ENCODE measurements around the gene RDX. TPM values are rescaled to one million over a fixed set of nuclear protein-coding genes. Genes with fewer than 3 reads are reported as not detected.

Gene RDX
- total and polyA plus RNA-seq, 10 of the 15 experiments (the other 5 are each of a cell fraction or from before 2014, with no cell fraction given), result 24.6 to 62.2 (median 47.8) TPM

GRCh38 chr11:110295086-110295485 lies 1.3 kb downstream of the RDX start:
- in situ Hi-C loops (cut with MboI) (no loop called here), intact Hi-C loops (cut with micrococcal nuclease; ENCODE audit: unreplicated experiment) (loop anchor here (1.0 to 10.0 kb wide), 3 partner anchors 33 to 140 kb away; no protein-coding TSS in a partner anchor)
- Histone ChIP-seq H3K9ac (ENCODE audit: control insufficient read depth, insufficient read depth, low read length) (peak overlapping the region; percentile 99), H3K27me3 (replicated peaks in 1 of 2; ENCODE audit: control insufficient read depth in 2 of 2, insufficient read depth in 2 of 2, low read length in 1 of 2) (no peaks in the 10 kb centered on the region), H3K27ac (ENCODE audit: control insufficient read depth, insufficient read depth) (peak overlapping the region; percentile 94), H2AFZ (ENCODE audit: control insufficient read depth, low read depth, low read length) (no peak overlapping the region), H3K4me2 (ENCODE audit: control insufficient read depth, insufficient read depth) (peak overlapping the region; percentile 85), H3K79me2 (ENCODE audit: control insufficient read depth, insufficient read depth, low read length) (peaks cover 60% of the 10 kb centered on the region), H3K4me1 (ENCODE audit: control insufficient read depth, insufficient read depth, low read length) (no peaks in the 10 kb centered on the region), H3K9me3 (replicated peaks; ENCODE audit: control insufficient read depth, insufficient read depth, low read length) (no peaks in the 10 kb centered on the region), H3K36me3 (ENCODE audit: control insufficient read depth in 2 of 2, insufficient read depth in 2 of 2, low read length in 1 of 2) (no peaks in the 10 kb centered on the region), H4K20me1 (ENCODE audit: control insufficient read depth, insufficient read depth) (no peaks in the 10 kb centered on the region), H3K4me3 (peak overlapping the region; percentile 98)
- no peak for TF ChIP-seq NR2F1 (conservative IDR thresholded peaks at IDR 0.05)
- no peak for TF ChIP-seq ZZZ3 (IDR thresholded peaks at IDR 0.05; ENCODE audit: control insufficient read depth, insufficient read length, low read depth)
- no peak for TF ChIP-seq E4F1 (IDR thresholded peaks at IDR 0.05; ENCODE audit: borderline replicate concordance, partially characterized antibody)
- no peak for TF ChIP-seq SMARCA5 (IDR thresholded peaks at IDR 0.05)
- TF ChIP-seq NKRF (conservative IDR thresholded peaks at IDR 0.05), result no peak
- TF ChIP-seq TCF12 (IDR thresholded peaks at IDR 0.05; ENCODE audit: low read depth, low read length), result no peak
- WGBS (ENCODE audit: insufficient coverage, insufficient replicate concordance, low lambda C conversion rate, missing lambda C conversion rate), result 1% methylated on average over 4 of the region's 4 CpGs
- SMC1A ChIA-PET (ENCODE audit: uncharacterized antibody, unreplicated experiment), result interaction anchor here (0.6 to 2.0 kb wide), 6 partner anchors 21 to 78 kb away, joined by 3 to 8 read pairs (median 4); no protein-coding TSS in a partner anchor
- no peak for DNase-seq (ENCODE audit: low read depth, low spot score)
- CTCF ChIA-PET, result interaction anchor here (0.6 to 2.6 kb wide), 4 partner anchors 27 to 1042 kb away, joined by 3 to 10 read pairs (median 3); no protein-coding TSS in a partner anchor
- ATAC-seq, result no peak
- RAD21 ChIA-PET (ENCODE audit: unreplicated experiment), result interaction anchor here (0.6 to 2.6 kb wide), 8 partner anchors 9 to 94 kb away, joined by 3 to 17 read pairs (median 4); no protein-coding TSS in a partner anchor
- POLR2A ChIA-PET, result interaction anchor here (0.7 to 3.4 kb wide), 7 partner anchors 14 to 164 kb away, joined by 3 to 16 read pairs (median 4); no protein-coding TSS in a partner anchor
- FAIRE-seq, result no peak
- no TSS peak for BruUV-seq (replicated peaks)
